ENCODE results near the gene PTTG1IP.

Gene PTTG1IP

DNA sequence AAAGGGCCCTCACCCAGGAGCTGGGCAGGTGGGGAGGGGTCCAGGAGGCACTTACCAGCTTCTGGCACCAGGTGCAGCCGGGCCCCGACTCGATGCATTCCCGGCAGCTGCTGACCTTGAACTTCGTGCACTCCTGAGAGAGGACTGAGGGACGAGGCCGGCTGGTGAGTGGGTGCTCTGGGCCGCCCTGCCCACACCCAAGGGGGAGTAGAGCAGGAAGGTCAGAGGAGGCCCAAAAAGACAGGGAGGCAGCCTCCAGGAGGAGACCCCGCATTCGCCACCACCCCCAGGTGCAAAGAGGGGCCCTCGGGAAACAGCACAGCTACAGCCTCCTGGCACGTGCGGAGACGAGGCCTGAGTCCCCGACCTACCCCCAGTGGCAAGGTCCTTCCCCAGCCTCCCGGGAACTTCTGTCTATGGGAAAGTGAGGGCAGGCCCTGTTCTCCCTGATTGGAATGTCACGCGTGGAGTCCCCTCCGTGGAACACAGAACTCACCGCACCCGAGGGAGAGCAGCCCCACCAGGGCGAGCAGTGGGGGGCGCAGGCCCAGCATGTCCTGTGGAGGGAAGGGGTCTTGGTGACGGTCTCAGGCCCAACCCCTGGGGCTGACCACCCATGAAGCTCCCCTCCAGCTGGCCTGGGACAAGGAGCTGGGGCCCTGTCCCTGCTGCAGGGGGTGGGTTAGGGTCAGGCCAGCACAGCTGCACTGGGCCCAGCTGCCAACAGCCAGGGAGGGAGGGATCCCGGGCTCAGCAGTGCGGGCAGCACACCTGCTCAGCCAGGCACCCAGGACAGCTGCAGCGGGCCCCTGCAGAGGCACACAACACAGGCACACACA is 37.0 kb upstream of the PTTG1IP start:
- no peak for DNase-seq (ENCODE audit: low read depth in 2 of 3, low spot score in 1 of 3)

- DNase-seq (ENCODE audit: low read depth in 2 of 3, low spot score in 1 of 3), result no peak
Measured at GRCh38 chr21:44909719-44910118, 36.2 kb upstream of the PTTG1IP start.

- no peak for DNase-seq (ENCODE audit: low read depth in 2 of 3, low spot score in 1 of 3)
Measured at GRCh38 chr21:44908908-44909307, 35.4 kb upstream of the PTTG1IP start.

- no peak for DNase-seq (ENCODE audit: low read depth in 2 of 3, low spot score in 1 of 3)
Measured at GRCh38 chr21:44907966-44908895, 34.7 kb upstream of the PTTG1IP start.

- no peak for DNase-seq (ENCODE audit: low read depth in 2 of 3, low spot score in 1 of 3)
Measured at GRCh38 chr21:44907225-44907965, 33.9 kb upstream of the PTTG1IP start.

GRCh38 chr21:44905728-44906090 is 32.2 kb upstream of the PTTG1IP start:
- no peak for DNase-seq (ENCODE audit: low read depth in 2 of 3, low spot score in 1 of 3)

- DNase-seq (ENCODE audit: low read depth in 2 of 3, low spot score in 1 of 3), result no peak
Measured at GRCh38 chr21:44905016-44905727, 31.7 kb upstream of the PTTG1IP start.

DNA sequence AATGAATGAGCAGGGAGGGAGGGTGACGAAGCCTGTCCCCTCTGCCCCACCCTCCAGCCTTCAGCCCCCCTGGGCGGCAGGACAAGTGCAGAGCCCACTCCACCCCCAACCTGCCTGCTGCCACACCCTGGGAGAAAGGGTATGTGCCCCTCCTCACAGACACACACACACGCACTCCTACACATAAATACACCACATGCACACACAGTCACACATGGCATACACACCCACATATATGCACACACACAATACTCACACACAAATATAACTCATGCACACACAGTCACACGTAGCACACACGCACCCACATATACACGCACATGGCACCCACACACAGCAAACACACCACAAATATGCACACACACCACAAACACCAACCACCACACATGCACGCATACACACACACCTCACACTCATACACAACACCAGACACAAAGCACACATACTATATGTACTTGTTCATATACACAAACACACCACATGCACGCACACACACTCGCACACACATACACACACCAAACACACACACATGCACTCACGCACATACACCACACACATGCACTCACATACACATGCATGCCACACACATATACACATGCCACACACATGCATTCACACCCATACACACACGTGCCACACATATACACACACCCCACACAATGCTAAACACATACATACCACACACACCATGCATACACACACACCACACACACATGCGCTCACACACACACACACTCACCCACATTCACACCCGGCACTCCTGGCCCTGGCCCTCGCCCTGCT is 30.8 kb upstream of the PTTG1IP start:
- no peak for DNase-seq (ENCODE audit: low read depth in 2 of 3, low spot score in 1 of 3)

- no peak for DNase-seq (ENCODE audit: low read depth in 2 of 3, low spot score in 1 of 3)
Measured at GRCh38 chr21:44903689-44904088, 30.2 kb upstream of the PTTG1IP start.

GRCh38 chr21:44903050-44903685 is 29.7 kb upstream of the PTTG1IP start:
- no peak for DNase-seq (ENCODE audit: low read depth in 2 of 3, low spot score in 1 of 3)

DNA sequence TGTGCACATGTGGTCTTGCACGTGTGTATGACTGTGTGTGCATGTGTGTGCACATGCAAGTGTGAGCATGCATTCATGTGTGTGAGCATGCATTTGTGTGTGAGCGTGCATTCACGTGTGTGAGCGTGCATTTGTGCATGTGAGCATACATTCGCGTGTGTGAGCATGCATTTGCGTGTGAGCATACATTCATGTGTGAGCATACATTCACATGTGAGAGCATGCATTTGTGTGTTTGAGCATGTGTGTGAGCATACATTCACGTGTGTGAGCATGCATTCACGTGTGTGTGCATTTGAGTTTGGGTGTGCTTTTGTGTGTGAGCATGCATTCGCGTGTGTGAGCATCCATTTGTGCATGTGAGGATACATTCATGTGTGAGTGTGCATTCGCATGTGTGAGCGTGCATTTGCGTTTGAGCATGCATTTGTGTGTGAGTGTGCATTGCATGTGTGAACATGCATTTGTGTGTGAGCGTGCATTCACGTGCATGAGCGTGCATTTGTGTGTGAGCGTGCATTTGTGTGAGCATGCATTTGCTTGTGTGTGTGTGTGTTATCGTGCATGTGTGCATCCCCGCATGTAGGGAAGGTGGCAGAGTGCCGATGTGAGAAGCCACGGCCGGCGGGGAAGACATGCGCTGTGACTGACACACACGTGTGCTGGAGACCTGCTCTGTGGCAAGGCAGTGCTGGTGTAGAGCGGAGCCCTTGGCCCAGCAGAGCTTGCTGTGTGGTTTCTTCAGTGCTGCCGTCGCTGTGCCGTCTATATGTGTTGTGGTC is 29.0 kb upstream of the PTTG1IP start:
- no peak for DNase-seq (ENCODE audit: low read depth in 2 of 3, low spot score in 1 of 3)

GRCh38 chr21:44901391-44902074 is 28.0 kb upstream of the PTTG1IP start:
- DNase-seq (ENCODE audit: low read depth in 2 of 3, low spot score in 1 of 3), result no peak

DNA sequence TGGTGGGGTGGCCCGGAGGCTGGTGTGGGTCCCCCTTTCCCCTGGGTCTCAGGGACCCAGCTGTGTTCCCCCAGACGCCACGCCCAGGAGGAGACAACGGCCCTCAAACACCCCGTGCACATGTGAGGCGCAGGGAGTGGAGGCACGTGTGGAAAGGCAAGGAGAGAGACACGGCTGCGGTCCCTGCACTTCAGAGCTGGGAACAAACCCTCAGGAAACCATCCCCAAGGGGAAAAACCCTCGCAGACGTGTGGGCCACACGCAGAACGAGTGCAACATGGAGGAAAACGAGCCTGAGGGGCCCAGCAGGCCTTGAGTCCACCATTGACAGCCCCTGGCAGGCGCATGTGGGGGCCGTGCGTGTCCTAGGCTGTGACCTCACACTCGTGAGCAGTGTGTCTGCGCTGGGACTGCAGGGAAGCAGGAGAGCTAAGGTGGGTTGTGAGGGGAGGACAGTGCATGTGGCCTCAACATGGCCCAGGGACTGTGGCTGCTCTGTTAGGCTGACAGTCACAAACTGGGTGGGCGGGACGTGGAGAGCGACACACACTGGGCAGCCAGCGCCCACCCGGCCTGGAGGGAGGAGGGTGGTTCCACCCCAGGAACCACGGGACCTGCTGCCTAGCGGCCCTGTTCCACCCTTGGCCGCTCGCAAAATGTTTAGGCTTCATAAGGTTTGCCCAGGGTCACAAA is 27.2 kb upstream of the PTTG1IP start:
- DNase-seq (ENCODE audit: low read depth in 2 of 3, low spot score in 1 of 3), result no peak

DNA sequence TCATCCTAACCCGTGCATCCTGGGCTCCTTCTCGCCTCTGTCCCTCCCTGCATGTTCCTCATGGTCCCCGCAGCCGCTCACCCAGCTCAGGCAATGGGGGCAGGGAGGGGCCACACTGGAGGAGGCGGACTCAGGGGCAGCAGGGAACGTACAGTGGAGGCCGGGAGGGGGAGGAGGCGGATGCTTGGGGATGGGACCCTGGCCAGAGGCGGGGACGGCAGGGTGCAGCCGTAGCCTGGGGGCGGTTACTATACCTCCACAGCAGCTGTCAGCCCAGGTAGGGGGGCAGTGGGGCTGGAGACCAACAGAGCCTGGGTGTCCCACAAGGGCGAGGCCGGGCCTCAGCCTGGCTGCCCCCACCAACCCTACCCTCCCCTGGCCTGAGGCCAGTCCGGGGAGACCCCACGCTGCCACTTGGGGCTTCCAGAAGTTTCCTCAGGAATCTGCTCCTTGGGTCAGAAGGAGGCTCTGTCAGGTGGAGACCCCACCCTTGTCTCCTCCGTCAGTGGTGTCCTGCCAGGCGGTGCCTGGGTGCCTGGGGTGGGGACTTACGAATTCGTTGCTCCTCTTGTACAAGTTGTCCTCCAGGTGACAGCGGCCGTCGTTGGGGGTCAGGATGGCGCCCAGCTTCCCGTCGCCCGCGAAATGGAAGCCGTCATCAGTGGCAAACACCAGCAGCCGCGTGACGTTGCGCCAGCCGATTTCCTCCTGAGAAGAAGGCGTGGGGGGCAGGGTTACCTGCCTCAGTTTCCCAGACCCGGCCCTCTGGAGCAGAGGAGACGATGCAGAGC is 26.5 kb upstream of the PTTG1IP start:
- DNase-seq (ENCODE audit: low read depth in 2 of 3, low spot score in 1 of 3), result no peak

DNA sequence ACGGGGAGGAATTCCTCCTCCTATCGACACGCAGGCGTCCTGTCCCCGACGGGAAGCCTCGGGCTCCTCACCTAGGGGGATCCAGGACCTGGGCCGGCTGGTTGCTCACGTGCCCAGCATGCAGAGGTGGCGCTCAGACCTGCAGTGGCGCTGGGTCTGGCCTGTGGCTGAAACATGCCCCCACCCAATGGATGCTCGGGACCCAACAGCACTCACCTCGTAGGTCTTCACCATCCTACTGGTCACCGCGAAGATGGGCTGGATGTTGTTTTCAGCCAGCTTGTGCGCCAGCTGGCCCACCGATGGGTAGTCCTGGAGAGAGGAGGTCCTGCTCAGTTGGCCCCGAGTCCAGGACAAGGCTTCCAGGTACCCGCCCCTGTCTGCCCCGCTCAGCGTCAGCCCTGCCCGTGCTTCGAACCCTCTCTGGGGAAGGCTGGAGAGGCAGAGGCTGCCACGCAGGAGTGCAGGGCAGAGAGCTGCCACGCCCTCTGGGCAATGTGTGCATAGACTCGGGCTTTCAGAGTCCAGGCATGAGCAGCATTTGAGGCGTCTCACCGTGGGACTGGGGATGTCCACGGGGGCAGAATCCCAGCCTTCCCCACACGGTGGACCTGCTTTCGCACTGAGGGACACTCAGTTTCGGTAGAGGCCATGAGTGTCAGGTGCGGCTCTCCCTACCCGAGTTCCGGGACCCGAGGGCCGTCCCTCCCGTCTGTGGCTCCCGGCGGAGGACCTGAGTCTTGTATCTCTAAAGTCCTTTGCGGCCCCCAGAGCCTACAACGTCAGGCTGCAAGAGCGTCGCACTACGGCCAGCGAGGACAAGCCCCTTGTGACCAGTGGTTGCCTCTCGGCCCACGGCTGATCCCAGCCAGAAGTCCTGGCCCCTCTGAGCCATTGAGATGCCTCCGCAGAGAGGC is 25.6 kb upstream of the PTTG1IP start:
- no peak for DNase-seq (ENCODE audit: low read depth in 2 of 3, low spot score in 1 of 3)

DNA sequence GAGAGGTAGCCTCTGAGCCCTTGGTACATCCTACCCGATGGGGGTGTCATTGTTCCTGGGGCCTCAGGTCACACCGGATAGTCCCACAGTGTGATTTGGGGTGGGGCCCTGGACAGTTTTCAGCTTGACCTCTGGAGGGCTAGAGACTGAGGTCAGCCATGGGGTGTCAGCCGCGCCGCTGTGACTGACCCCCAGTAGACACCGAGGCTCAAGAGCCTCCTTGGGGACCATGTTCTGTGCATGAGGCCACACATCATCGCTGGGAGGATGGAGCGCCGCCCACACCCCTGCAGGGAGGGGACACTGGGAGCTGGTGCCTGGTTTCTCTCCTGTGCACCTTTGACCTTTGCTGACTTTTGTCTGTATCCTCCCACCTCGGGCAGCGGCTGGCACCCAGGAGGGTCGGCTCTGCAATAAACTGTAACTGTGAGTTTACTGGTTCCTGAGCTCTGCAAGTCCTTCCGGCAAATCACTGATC is 24.6 kb upstream of the PTTG1IP start:
- DNase-seq (ENCODE audit: low read depth in 2 of 3, low spot score in 1 of 3), result no peak

All from stimulated activated CD4-positive, alpha-beta T cell treated with anti-CD3 and anti-CD28 coated beads, Interleukin-12 subunit alpha, Interleukin-12 subunit beta, amount 100 ng/mL, for 48 hours (primary cell).